KMS-11 (cell line): ENCODE data around the gene UBE2I.
"Not testable (repeated sequence)": the region's sequence is repeated elsewhere in the genome, so short reads cannot be mapped to it uniquely, and the experiment has no call there.

Source experiments
- H2AFZ ChIP-seq: fragments of 200-600 bp; sonication (generic); 2 replicates; pipeline ENCODE4 v1.6.1; 2016; ENCODE audit warnings: antibody characterized with exemption, mixed run types, low read depth
- H3K27ac ChIP-seq: fragments of 200-600 bp; sonication (generic); 2 replicates; pipeline ENCODE4 v1.6.1; 2016; ENCODE audit warnings: mild to moderate bottlenecking, mixed run types
- H3K27me3 ChIP-seq: fragments of 200-600 bp; sonication (generic); 2 replicates; pipeline ENCODE4 v1.6.1; 2017; ENCODE audit warnings: mild to moderate bottlenecking, low read depth, mixed run types, moderate library complexity; ENCODE audit not compliant: insufficient read depth
- H3K36me3 ChIP-seq: fragments of 200-600 bp; sonication (generic); 2 replicates; pipeline ENCODE4 v1.6.1; 2017; ENCODE audit warnings: mild to moderate bottlenecking, mixed run types; ENCODE audit not compliant: insufficient read depth
- H3K4me1 ChIP-seq: fragments of 200-600 bp; sonication (generic); 2 replicates; pipeline ENCODE4 v1.6.1; 2016; ENCODE audit warnings: mild to moderate bottlenecking, low read depth, mixed run types; ENCODE audit not compliant: poor library complexity, severe bottlenecking
- H3K4me2 ChIP-seq: fragments of 200-600 bp; sonication (generic); 2 replicates; pipeline ENCODE4 v1.7.0; 2016; ENCODE audit warnings: mild to moderate bottlenecking, mixed run types
- H3K4me3 ChIP-seq: fragments of 200-600 bp; sonication (generic); IDR thresholded peaks from 2 replicates; pipeline ENCODE4 v1.6.1; 2017; ENCODE audit warnings: low read depth, low read length, mixed read lengths; ENCODE audit not compliant: insufficient read depth
- H3K79me2 ChIP-seq: fragments of 200-600 bp; sonication (generic); 2 replicates; pipeline ENCODE4 v1.6.1; 2016; ENCODE audit warnings: low read depth, mixed run types; ENCODE audit not compliant: insufficient read depth
- H3K9ac ChIP-seq: fragments of 200-600 bp; sonication (generic); 2 replicates; pipeline ENCODE4 v1.6.1; 2016; ENCODE audit warnings: mild to moderate bottlenecking, mixed run types
- H4K20me1 ChIP-seq: fragments of 200-600 bp; sonication (generic); 2 replicates; pipeline ENCODE4 v1.6.1; 2016; ENCODE audit warnings: mild to moderate bottlenecking, mixed run types; ENCODE audit not compliant: insufficient read depth
- TF ChIP-seq, protein P1 (sequence below): fragments of 200-600 bp; sonication (generic); conservative IDR thresholded peaks from 2 replicates; pipeline ENCODE4 v1.6.1; 2017; ENCODE audit warnings: low read depth, mild to moderate bottlenecking, antibody characterized with exemption, low read length, moderate library complexity, mixed read lengths

The UBE2I gene

DNA sequence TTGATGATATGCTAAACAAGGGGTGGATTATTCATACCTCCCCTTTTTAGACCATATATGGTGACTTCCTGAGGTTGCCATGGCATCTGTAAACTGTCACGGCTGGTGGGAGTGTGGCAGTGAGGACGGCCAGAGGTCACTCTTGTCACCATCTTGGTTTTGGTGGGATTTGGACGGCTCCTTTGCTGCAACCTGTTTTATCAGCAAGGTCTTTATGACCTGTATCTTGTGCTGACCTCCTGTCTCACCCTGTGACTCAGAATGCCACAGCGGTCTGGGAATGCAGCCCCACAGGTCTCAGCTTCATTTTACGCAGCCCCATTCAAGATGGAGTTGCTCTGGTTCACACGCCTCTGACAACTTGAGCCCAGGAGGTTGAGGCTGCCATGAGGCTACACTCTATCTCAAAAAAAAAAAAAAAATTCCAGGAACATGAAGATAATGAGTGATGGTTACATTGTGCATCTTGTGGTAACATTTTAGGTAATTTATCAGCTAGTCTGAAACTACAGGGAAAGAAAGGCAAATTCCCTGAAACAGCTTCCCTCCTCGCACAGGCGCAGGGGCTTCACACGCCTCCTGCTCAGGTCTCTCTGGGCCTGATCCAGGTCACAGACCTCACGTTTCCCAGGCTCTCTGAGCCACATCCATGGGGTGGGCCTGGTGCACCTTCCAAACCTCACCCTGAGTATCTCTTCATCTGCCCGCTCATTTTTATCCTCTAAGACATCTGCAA, 15.3 kb upstream of the UBE2I start:
- Histone ChIP-seq H3K4me3 (no peak overlapping the region), H3K27ac (no peak overlapping the region), H3K79me2 (no peaks in the 10 kb centered on the region), H3K36me3 (no peaks in the 10 kb centered on the region), H3K4me2 (no peak overlapping the region), H2AFZ (no peak overlapping the region), H4K20me1 (no peaks in the 10 kb centered on the region), H3K9ac (no peak overlapping the region), H3K4me1 (peaks cover 21% of the 10 kb centered on the region), H3K27me3 (peaks cover 92% of the 10 kb centered on the region)
- TF ChIP-seq, protein P1, sequence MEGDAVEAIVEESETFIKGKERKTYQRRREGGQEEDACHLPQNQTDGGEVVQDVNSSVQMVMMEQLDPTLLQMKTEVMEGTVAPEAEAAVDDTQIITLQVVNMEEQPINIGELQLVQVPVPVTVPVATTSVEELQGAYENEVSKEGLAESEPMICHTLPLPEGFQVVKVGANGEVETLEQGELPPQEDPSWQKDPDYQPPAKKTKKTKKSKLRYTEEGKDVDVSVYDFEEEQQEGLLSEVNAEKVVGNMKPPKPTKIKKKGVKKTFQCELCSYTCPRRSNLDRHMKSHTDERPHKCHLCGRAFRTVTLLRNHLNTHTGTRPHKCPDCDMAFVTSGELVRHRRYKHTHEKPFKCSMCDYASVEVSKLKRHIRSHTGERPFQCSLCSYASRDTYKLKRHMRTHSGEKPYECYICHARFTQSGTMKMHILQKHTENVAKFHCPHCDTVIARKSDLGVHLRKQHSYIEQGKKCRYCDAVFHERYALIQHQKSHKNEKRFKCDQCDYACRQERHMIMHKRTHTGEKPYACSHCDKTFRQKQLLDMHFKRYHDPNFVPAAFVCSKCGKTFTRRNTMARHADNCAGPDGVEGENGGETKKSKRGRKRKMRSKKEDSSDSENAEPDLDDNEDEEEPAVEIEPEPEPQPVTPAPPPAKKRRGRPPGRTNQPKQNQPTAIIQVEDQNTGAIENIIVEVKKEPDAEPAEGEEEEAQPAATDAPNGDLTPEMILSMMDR = no peak

DNA sequence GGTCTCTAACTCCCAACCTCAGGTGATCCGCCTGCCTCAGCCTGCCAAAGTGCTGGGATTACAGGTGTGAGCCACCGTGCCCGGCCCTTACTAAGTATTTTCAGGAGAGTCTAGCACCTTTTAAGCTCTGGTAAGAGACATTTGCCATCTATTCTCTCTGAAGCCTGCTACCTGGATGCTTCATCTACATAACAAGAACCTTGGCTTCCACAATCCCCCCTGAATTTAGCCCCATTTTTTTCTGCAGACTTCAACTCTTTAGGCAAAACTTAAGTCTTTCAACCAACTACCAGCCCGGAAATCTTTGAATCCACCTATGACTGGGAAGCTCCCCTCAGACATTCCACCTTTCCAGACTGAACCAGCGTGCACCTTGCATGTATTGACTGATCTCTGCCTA, 14.0 kb upstream of the UBE2I start:
- Histone ChIP-seq H3K27ac (no peak overlapping the region), H3K9ac (no peak overlapping the region), H3K36me3 (no peaks in the 10 kb centered on the region), H3K27me3 (peaks cover 94% of the 10 kb centered on the region), H3K79me2 (no peaks in the 10 kb centered on the region), H2AFZ (no peak overlapping the region), H3K4me1 (peaks cover 21% of the 10 kb centered on the region), H4K20me1 (no peaks in the 10 kb centered on the region), H3K4me3 (no peak overlapping the region), H3K4me2 (no peak overlapping the region)
- TF ChIP-seq, protein P1 = no peak

DNA sequence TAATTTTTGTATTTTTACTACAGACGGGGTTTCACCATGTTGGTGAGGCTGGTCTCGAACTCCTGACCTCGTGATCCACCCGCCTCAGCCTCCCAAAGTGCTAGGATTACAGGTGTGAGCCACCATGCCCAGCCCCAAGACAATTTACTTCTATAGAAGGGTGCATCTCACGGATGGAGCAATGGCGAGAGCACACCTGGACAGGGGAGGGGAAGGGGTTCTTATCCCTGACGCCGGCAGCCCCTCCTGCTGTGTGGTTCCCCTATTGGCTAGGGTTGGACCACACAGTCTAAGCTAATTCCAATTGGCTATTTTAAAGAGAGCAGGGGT, 12.8 kb upstream of the UBE2I start:
- peaks cover 92% of the 10 kb centered on the region for H3K27me3 ChIP-seq
- H2AFZ ChIP-seq, H3K9ac ChIP-seq, H4K20me1 ChIP-seq, H3K36me3 ChIP-seq, H3K4me3 ChIP-seq, H3K79me2 ChIP-seq, H3K4me2 ChIP-seq, H3K27ac ChIP-seq: not testable (repeated sequence)
- peaks cover 10% of the 10 kb centered on the region for H3K4me1 ChIP-seq

DNA sequence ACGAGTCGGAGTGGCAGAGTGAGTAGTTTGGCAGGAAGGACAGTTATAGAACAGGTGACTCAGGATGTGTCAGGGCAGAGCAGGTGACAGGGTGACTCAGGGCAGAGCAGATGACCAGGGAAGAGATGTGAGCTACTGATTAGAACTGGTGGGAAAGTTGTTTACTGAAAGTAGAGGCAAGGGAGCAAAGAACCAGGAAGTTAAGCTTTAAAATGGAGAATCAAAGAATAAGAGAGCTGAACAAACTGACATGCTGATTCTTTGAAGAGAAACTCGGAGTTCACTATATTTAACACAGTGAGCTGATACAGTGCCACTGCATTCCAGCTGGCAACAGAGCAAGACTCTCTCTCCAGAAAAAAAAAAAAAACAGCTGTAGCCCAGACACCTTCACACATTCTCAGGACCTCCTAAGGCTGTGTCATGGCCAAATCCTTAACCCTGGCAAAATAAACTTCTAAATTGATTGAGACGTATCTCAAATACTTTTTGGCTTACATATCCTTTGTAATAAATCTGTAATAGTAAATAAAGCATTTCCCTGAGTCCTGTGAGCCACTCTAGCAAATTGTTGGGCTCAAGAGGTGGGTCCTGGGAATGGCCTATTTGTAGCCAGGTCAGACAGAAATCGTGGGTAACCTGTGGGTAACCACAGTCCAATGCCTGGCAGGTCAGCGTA, 12.3 kb upstream of the UBE2I start:
- Histone ChIP-seq H3K4me2 (no peak overlapping the region), H3K4me1 (peaks cover 9% of the 10 kb centered on the region), H3K36me3 (no peaks in the 10 kb centered on the region), H2AFZ (no peak overlapping the region), H3K79me2 (no peaks in the 10 kb centered on the region), H3K27me3 (peaks cover 93% of the 10 kb centered on the region), H4K20me1 (no peaks in the 10 kb centered on the region), H3K4me3 (no peak overlapping the region), H3K9ac (no peak overlapping the region), H3K27ac (no peak overlapping the region)
- TF ChIP-seq, protein P1 = no peak

DNA sequence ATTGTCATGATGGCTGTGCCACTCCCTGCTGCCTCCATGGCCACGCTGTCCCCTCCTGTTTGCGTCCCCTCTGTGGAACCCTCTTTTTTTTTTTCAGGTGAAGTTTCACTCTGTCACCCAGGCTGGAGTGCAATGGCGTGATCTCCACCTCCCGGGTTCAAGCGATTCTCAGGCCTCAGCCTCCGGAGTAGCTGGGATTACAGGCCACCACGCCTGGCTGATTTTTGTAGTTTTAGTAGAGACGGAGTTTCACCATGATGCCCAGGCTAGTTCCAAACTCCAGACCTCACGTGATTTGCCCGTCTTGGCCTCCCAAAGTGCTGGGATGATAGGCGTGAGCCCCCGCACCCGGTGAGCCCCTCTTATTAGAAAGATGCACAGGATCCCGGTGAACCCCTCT, 11.0 kb upstream of the UBE2I start:
- TF ChIP-seq, protein P1 = no peak
- H4K20me1 ChIP-seq = no peaks in the 10 kb centered on the region

More for the DNA sequence above, 11.0 kb upstream of the UBE2I start:
- peaks cover 86% of the 10 kb centered on the region for H3K27me3 ChIP-seq
- no peaks in the 10 kb centered on the region for H3K36me3 ChIP-seq
- no peak overlapping the region for H3K4me2 ChIP-seq
- H3K79me2 ChIP-seq = no peaks in the 10 kb centered on the region
- H3K27ac ChIP-seq = no peak overlapping the region
- H3K4me1 ChIP-seq = peaks cover 9% of the 10 kb centered on the region
- no peak overlapping the region for H2AFZ ChIP-seq
- no peak overlapping the region for H3K4me3 ChIP-seq
- no peak overlapping the region for H3K9ac ChIP-seq
